HG02678 (cell line): ENCODE results near the gene SLC12A8.

ENCODE experiments used
- ATAC-seq: cut with Tn5 transposase; IDR thresholded peaks from one replicate; pipeline ENCODE4 v1.9.1; 2021; ENCODE audit warnings: mild to moderate bottlenecking, moderate library complexity; ENCODE audit not compliant: unreplicated experiment

The SLC12A8 gene, protein sequence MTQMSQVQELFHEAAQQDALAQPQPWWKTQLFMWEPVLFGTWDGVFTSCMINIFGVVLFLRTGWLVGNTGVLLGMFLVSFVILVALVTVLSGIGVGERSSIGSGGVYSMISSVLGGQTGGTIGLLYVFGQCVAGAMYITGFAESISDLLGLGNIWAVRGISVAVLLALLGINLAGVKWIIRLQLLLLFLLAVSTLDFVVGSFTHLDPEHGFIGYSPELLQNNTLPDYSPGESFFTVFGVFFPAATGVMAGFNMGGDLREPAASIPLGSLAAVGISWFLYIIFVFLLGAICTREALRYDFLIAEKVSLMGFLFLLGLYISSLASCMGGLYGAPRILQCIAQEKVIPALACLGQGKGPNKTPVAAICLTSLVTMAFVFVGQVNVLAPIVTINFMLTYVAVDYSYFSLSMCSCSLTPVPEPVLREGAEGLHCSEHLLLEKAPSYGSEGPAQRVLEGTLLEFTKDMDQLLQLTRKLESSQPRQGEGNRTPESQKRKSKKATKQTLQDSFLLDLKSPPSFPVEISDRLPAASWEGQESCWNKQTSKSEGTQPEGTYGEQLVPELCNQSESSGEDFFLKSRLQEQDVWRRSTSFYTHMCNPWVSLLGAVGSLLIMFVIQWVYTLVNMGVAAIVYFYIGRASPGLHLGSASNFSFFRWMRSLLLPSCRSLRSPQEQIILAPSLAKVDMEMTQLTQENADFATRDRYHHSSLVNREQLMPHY

GRCh38 chr3:125212509-125213363 lies at the start of gene SLC12A8:
SLC12A8 (minus strand) TSS chr3:125212748; CDS start chr3:125211349, 1,399 bp downstream.
- no peak for ATAC-seq

DNA sequence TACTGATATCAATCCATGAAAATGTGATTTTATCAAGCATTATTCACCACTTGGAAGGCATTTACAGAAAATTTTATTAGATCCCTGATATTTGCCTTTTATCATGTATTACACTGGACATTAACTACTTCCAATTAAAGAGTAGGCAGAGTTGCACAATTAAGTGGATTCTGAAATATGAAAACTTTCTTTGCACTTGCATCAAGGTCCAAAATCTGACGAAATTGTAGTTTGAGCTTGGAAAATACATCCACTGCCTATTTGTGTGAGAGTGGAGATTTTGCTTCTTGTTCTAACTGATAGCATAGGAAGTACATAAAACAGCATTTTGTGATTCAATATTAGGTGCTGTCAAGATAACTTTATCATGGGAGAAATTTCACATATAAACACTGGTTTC lies 49.6 kb upstream of the SLC12A8 start:
- no peak for ATAC-seq

- ATAC-seq, result no peak
Measured at GRCh38 chr3:125261031-125261430, 48.5 kb upstream of the SLC12A8 start.

- ATAC-seq, result no peak
Measured at GRCh38 chr3:125260158-125260557, 47.6 kb upstream of the SLC12A8 start.

DNA sequence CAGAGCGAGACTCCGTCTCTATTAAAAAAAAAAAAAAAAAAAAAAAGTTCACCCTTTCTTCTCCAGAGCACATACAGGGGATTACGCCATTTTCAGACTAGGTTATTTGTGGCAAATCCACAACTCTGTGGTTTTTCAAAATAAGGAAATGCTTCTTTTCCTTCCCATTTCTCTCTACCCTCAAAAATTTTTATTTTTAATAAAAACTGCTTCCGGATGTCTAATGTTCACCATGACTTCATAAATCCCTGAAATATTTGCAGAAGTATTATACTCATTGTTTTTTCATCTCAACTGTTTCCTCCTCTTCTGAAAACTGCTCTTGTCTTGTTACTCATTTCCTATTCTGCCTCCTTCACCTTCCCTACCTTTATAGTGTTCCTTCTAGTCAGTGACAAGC lies 45.0 kb upstream of the SLC12A8 start:
- no peak for ATAC-seq

GRCh38 chr3:125256675-125257074 lies 44.1 kb upstream of the SLC12A8 start:
- no peak for ATAC-seq

- no peak for ATAC-seq
Measured at GRCh38 chr3:125250973-125251372, 38.4 kb upstream of the SLC12A8 start.

GRCh38 chr3:125246237-125246636 lies 33.7 kb upstream of the SLC12A8 start:
- no peak for ATAC-seq

DNA sequence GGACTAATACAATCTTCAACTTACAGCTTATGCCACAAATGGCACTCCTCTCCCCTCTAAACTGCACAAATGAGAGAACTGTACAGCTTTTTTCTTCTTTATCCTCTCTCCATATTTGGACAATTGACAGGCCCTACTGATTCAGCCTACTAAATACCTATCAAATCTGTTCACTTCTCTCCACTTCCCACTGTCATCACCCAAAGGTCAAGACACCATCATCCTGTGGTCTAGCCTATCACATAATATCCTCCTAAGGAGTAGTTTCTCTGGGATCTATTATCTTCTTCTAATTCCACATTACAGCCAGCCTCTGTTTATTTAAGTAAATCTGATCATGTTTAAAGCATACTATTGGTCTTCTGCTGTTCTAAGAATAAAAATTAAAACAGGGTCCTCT lies 33.0 kb upstream of the SLC12A8 start:
- no peak for ATAC-seq

DNA sequence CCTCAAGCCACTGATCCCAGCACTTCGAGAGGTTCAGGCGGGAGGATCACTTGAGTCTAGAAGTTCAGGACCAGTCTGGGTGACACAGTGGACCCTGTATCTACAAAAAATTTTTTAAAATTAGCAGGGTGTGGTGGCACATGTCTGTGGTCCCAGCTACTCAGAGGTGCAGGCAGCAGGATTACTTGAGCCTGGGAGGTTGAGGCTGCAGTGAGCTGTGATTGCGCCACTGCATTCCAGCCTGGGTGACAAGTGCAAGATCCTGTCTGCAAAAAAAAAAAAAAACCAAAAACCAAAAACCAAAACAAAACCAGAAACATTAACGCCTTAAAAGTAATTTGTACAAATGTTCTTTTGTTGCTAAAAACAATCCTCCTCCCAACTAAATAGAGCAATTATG lies 27.9 kb upstream of the SLC12A8 start:
- no peak for ATAC-seq

- ATAC-seq, result no peak
Measured at GRCh38 chr3:125239266-125239665, 26.7 kb upstream of the SLC12A8 start.

- no peak for ATAC-seq
Measured at GRCh38 chr3:125238759-125239158, 26.2 kb upstream of the SLC12A8 start.

DNA sequence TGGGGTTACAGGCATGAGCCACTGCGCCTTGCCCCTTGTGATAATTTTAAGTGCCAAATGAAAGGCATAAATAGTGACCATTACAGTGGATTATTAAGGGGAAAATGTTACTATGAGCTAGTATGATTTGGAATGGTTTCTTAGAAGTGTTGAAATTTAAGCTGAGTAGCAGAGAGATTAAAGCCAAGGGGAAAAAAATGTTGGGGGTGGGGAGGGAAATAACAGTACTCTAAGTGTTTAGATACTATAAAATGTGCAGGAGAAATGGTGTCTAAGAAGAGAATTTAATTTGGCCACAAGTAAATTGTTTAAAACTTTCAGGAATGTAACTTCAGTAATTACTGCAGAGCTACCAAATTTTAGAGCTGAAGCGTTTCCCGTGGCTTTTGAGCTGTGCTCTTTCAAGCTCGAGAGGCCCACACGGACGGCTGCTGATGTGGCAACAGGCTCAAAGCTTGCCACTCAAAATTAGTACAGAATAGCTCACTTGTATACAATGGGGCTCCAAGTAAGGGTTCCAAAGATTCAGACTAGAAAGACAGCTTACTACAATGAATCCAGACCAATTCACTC lies 23.9 kb upstream of the SLC12A8 start:
- ATAC-seq, result no peak

DNA sequence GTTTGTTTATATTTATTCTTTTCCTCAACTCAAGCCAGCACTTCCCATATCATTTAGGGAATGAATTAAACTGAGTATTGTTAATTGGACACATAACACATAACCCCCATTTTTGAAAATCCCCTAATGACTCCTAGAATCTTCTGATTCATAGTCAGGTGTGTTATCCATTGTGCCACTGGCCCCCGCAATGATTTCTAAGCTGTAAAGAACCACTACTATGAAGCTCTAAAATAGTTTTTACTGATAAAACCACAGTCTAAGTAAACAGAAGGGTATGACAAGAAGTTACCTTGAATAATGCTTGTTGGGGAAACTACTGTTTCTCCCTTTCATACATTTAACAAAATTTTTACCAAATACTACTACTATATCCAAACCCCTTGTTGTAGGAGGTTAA lies 22.3 kb upstream of the SLC12A8 start:
- no peak for ATAC-seq

- ATAC-seq, result no peak
Measured at GRCh38 chr3:125232401-125232800, 19.9 kb upstream of the SLC12A8 start.

- no peak for ATAC-seq
Measured at GRCh38 chr3:125231895-125232294, 19.3 kb upstream of the SLC12A8 start.

DNA sequence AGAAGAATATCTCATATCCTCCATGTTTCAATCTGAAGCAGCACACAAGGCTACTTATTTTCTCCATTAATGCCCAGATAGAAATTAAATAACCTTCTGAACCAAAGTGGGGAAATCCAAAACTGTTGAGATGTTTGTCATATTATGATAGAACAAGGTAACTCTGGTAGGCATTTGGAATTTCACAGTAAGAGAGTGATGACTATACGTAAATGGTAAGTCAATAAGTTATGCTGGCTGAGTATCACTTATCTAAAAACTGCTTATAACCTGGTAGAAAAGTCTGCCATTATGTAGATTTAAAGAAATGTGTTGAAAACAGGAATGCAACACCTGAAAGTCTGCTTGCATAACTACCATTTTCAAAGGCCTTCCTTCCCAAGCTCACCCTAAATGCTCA lies 17.2 kb upstream of the SLC12A8 start:
- ATAC-seq, result no peak

GRCh38 chr3:125229168-125229567 lies 16.6 kb upstream of the SLC12A8 start:
- ATAC-seq, result no peak

GRCh38 chr3:125221831-125222230 lies 9.3 kb upstream of the SLC12A8 start:
- no peak for ATAC-seq

GRCh38 chr3:125220727-125221429 lies 8.3 kb upstream of the SLC12A8 start:
- no peak for ATAC-seq
